GM12878 (cell line): ENCODE data around the gene SUMF2.
"Not testable (repeated sequence)": the region's sequence is repeated elsewhere in the genome, so short reads cannot be mapped to it uniquely, and the experiment has no call there.

Experiments used
- EP300 ChIP-seq, 2 experiments: fragments of 150-350 bp in 1 of 2; IDR thresholded peaks; 2 replicates each; pipeline ENCODE4 v1.6.1; 2011 to 2012; ENCODE audit warnings: low read depth in 2 of 2, low read length in 2 of 2, borderline replicate concordance in 1 of 2, improper control_type of control experiment in 1 of 2, inconsistent platforms in 1 of 2; ENCODE audit not compliant: control insufficient read depth in 1 of 2
- FOXM1 ChIP-seq: IDR thresholded peaks from 2 replicates; pipeline ENCODE4 v1.6.1; 2012; ENCODE audit warnings: low read depth, mild to moderate bottlenecking, inconsistent platforms, low read length, moderate library complexity
- MXI1 ChIP-seq: fragments of 150-350 bp; IDR thresholded peaks from 2 replicates; pipeline ENCODE4 v1.6.1; 2011; ENCODE audit warnings: low read depth, mild to moderate bottlenecking, inconsistent platforms, low read length, improper control_type of control experiment
- RAD21 ChIP-seq: IDR thresholded peaks from 2 replicates; pipeline ENCODE4 v1.6.1; 2011; ENCODE audit warnings: mild to moderate bottlenecking, low read depth, low read length, moderate library complexity; ENCODE audit not compliant: insufficient read depth

GRCh38 chr7:56031556-56031955, 32.5 kb upstream of the SUMF2 start:
- TF ChIP-seq MXI1; RAD21; FOXM1; EP300 (IDR thresholded peaks at IDR 0.05; ENCODE audit: borderline replicate concordance in 1 of 2, control insufficient read depth in 1 of 2, low read depth in 2 of 2, low read length in 2 of 2): not testable (repeated sequence)
